HS-5 (cell line): ENCODE measurements around the gene CEBPZ.
A peak's percentile ranks its signal among the peaks of the same experiment; 100 is the strongest.
"Not testable (repeated sequence)": the region's sequence is repeated elsewhere in the genome, so short reads cannot be mapped to it uniquely, and the experiment has no call there.

Source experiments
- DNase-seq: peaks from one replicate; pipeline ENCODE4 v3.0.0-alpha.2; 2012; ENCODE audit warnings: low read depth

CEBPZ gene, protein sequence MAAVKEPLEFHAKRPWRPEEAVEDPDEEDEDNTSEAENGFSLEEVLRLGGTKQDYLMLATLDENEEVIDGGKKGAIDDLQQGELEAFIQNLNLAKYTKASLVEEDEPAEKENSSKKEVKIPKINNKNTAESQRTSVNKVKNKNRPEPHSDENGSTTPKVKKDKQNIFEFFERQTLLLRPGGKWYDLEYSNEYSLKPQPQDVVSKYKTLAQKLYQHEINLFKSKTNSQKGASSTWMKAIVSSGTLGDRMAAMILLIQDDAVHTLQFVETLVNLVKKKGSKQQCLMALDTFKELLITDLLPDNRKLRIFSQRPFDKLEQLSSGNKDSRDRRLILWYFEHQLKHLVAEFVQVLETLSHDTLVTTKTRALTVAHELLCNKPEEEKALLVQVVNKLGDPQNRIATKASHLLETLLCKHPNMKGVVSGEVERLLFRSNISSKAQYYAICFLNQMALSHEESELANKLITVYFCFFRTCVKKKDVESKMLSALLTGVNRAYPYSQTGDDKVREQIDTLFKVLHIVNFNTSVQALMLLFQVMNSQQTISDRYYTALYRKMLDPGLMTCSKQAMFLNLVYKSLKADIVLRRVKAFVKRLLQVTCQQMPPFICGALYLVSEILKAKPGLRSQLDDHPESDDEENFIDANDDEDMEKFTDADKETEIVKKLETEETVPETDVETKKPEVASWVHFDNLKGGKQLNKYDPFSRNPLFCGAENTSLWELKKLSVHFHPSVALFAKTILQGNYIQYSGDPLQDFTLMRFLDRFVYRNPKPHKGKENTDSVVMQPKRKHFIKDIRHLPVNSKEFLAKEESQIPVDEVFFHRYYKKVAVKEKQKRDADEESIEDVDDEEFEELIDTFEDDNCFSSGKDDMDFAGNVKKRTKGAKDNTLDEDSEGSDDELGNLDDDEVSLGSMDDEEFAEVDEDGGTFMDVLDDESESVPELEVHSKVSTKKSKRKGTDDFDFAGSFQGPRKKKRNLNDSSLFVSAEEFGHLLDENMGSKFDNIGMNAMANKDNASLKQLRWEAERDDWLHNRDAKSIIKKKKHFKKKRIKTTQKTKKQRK

DNA sequence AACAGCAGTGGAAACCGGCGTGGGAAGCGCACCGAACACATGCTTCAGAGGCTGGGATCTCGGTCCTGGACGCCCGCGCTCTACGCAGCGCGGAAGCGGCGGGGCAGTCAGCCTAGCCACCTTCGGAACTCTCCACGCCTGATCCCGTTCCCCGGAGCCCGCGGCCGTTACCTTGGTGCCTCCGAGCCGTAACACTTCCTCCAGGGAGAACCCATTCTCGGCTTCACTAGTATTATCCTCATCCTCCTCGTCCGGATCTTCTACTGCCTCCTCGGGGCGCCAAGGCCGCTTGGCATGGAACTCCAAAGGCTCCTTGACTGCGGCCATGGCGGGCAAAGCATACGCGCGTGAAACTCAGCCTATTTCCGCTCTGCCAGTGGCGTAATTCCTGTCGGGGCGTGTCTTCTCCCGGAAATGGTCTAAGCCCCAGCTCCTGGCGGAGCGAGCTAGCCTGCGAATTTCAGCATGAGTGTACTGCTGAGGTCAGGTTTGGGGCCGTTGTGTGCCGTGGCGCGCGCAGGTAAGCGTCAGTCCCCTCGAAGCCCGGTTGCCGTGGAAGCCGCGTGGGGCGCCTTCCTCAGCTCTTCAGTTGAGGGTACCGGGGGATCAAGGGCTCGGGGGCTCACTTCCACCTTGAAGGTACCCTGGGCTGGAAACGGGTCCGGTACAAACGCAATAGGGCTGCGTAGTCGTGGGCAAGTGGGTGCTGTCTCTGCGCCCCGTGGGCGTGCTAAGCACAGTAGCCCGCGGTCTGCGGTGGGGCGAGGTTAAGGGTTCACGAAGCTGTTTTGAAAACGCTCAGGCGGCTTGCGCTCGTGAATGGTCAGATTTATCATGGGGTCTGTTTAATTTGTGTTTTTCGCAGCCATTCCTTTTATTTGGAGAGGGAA, at the start of gene CEBPZ, which contains the start of gene NDUFAF7:
CEBPZ (minus strand) TSS at position 356 of the 890 bp plus-strand sequence; CDS start at position 327, 29 bp downstream.
NDUFAF7 (plus strand) TSS at position 418 of the 890 bp plus-strand sequence; CDS start at position 466, 48 bp downstream.
- peak; percentile 73 for DNase-seq

DNA sequence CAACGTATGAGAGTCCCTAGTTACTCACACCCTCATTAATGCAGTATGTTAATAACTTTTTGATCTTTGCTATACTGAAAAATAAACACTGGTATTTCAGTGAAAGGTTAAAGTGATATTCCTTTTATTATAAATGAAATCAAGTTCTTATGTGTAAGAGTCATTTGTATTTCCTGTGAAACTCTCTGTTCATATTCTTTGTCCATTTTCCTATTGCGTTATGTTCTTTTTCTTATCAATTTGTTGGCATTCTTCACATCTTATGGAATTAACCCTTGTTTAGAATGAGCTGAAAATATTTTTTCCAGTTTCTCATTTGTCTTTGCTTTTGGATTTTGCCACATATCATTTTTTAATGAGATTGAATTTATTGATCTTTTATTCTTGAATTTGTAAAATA, 44.9 kb upstream of the CEBPZ start:
- no peak for DNase-seq

DNA sequence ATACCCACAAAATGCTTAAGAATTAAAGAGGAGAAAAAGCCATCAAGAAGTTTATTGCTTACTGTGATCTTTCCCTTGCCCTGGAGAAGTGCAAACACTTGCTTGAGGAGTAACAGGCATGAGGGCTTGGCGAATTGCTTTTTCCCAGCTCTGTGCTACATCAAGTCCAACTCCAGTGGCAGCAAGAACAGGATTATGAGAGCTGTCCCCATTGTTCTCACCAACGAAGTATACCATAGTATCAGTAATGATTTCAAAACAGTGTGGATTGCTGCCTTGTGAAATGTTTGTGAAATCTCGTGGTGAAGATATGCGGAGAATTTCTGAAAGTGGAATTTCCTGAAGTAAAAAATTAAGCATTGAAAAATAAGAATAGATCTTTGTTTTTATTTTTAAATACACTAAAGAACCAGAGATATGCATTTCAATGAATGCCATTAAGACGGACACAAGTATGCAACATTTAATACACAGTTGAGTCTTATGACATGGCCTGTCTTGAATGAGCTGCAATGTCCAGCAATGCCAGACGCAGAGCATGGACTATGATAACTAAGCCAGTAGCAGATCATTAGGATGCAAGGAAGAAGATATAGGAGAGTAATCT, 43.1 kb upstream of the CEBPZ start:
- DNase-seq: no peak

GRCh38 chr2:37271376-37272067, 40.1 kb upstream of the CEBPZ start:
- DNase-seq: no peak

DNA sequence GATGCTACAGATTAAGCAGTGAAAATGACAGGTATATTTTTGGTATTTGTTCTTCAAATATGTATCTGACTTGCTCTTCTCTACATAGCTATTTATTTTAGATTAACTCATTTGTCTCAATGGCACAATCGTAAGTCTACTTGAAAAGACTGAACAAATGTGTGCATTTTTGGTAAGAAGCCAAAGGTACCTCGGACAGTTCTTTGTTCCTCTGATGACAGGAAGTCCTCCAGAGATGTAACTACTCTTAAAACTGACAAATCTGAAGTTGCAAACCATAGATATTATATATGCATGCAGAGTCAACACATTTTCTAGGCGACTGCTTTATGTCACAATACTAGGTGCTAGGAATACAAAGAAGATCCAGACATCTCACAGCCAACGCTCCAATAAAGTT, 36.7 kb upstream of the CEBPZ start:
- no peak for DNase-seq

GRCh38 chr2:37267685-37268084, 36.3 kb upstream of the CEBPZ start:
- no peak for DNase-seq

DNA sequence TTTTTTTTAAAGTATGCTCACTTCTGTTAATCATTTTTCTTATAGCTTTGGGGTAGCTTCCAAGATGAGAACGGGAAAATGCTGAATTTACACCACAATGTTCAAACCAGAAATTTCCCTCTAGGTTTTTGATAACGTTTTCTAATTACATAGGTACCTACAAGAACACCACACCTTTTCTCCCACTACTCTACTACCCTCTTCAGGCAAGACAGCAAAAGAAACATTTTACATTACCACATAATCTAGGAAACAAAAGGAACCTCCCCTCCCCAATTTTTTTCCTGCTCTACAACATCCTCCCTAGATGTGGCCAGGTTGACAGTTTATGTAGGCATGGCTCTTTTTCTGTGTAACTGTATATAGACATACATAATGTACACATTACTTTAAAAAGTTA, 32.4 kb upstream of the CEBPZ start:
- DNase-seq: no peak

DNA sequence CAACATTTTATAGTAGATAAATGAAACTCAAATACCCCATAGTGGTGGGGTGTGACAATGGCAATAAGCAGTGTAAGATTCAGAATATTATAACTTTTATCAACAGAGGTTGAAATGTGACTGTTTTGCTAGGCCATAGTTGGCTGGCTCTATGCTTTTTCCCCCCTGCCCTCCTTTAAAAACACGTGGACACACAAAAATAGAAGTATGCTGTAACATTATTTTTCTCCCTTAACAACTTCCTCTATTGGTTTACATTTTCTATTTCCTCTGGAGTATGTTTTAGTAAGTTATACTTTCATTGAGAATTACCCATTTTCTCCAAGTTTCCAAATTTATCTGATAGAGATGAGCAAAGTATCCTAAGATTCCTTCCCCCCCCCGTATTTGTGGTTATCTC, 31.1 kb upstream of the CEBPZ start:
- no peak for DNase-seq

- no peak for DNase-seq
These were observed 19.7 kb upstream of the CEBPZ start for GRCh38 chr2:37250869-37251740.

DNA sequence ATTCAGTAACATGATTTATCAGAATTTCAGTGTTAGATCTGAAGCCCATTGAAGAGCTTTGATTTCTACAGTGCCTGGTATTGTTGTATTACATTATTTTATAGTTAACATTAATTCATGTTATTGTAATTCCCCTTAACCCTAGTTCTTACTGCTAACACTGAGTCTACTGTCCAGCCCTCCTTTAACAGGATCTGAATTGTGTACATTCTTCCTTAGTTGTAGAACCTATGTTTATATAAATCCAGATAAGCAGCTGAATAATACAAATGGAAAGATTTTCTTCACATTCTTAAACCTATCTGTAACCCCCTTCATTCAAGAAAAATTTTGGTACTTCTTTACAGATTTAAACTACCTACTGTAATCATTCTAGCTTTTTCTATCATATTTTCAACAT, 14.8 kb upstream of the CEBPZ start:
- no peak for DNase-seq

GRCh38 chr2:37244755-37245154, 13.4 kb upstream of the CEBPZ start:
- DNase-seq: no peak

DNA sequence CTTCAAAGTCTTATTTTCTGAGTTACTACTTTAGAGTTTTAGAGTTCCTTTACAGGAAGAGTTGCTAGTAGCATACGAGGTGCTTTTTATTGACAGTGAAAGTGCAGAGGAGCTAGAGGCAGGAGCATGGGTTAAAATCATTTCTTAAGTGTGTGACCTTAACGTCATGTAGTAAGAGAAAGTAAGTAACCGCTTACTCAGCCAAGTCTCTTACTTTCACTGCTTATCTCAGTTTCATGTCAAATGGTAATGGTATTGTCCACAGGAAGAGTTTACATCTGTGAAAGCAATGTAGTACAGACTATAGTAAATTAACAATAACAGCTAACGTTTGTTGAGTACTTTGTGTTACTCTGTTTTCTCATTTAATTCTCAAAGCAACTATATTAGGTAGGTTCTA, 12.6 kb upstream of the CEBPZ start:
- no peak for DNase-seq

DNA sequence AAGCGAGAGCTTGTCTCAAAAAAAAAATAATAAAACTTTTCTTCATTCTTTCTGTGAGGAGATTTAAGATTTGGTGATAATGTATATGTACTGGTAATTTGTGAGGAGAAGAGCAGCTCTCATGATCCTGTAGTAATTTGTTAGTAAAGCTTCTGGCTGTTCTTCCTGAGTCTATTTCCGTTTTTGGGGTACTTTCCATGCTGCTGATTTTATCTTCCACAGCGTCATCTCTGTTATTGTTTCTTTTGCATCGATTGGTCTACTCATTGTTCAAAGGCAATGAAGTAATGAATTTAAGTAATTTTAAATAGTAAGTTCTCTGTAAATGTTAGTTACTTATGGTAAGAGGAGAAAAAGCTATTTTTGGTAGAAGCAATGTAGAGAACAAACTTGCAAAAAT, 12.0 kb upstream of the CEBPZ start:
- DNase-seq: no peak

GRCh38 chr2:37232131-37232933, 936 bp upstream of the CEBPZ start:
- DNase-seq: peak; percentile 3

- peak; percentile 2 for DNase-seq
These were observed 815 bp downstream of the CEBPZ start for GRCh38 chr2:37230581-37230980.

- no peak for DNase-seq
These were observed 2.6 kb downstream of the CEBPZ start for GRCh38 chr2:37228788-37229187.

DNA sequence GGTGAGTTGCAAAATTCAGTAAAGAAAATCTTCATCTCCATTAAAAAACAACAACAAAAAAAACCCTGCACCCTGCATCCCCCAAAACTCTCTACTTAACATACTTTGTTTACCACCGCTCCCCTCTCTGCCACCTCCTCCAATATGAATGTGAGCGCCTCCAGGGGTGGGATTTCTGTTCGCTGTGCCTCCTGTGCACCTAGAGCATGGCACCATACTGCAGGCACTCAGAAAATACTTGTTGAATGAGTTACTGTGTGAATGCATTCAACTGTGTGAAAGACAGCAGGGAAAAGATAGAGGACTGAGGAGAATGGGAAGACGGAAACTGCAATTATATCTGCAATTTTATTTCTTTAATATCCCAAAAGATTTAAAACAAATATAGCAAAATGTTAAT, 4.5 kb downstream of the CEBPZ start:
- no peak for DNase-seq

DNA sequence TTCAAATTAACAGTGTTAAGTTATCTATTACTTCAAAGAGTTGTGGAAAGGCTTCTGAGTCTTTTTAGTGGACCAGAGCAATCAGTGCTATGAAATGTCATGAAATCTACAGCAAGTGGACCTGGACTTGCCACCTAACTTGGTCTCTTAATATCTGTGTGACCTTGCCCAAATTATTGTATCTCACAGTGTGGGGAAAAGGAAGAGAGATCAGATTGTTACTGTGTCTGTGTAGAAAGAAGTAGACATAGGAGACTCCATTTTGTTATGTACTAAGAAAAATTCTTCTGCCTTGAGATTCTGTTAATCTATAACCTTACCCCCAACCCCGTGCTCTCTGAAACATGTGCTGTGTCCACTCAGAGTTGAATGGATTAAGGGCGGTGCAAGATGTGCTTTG, 6.3 kb downstream of the CEBPZ start:
- DNase-seq: not testable (repeated sequence)

- DNase-seq: no peak
These were observed 7.3 kb downstream of the CEBPZ start for GRCh38 chr2:37224063-37224462.
